Measurements from ENCODE around the gene RBM26. TPM values are rescaled to one million over a fixed set of nuclear protein-coding genes. Genes with fewer than 3 reads are reported as not detected.
A peak's percentile ranks its signal among the peaks of the same experiment; 100 is the strongest.
"Not testable (repeated sequence)": the region's sequence is repeated elsewhere in the genome, so short reads cannot be mapped to it uniquely, and the experiment has no call there.

Gene RBM26
- total and polyA plus RNA-seq, 5 experiments from 2014 or later, result 14.1 to 142 (median 17.0) TPM

DNA sequence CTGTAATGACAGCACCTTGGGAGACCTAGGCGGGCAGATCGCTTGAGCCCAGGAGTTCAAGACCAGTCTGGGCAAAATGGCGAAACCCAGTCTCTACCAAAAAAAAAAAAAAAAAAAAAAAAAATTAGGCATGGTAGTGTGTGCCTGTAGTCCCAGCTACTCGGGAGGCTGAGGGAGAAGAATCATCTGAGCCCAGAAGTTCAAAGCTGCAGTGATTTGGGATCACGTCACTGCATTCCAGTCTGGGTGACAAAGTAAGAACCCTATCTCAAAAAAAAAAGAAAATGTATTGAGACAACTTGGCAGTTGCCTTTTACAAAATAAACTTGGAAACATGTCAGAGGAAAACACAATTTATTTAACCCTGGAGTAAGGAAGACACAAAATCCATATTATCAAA, 26.8 kb downstream of the RBM26 start:
- ATAC-seq (no peak), DNase-seq (no peak)
- Mint-ChIP-seq H3K9me3 (no peaks in the 10 kb centered on the region), H3K4me3 (no peak overlapping the region), H3K27ac (peak overlapping the region in 4 of 10 donors; percentile 36 to 65 (median 53)), H3K36me3 (peaks cover 0 to 57% (median 12%) of the 10 kb centered on the region in 3 donors), H3K4me1 (peaks cover 22 to 46% (median 42%) of the 10 kb centered on the region in 4 donors), H3K27me3 (no peaks in the 10 kb centered on the region)
- POLR2A ChIA-PET, result interaction anchor here (0.6 kb wide), 1 partner anchor 77 kb away, joined by 3 read pairs; no protein-coding TSS in a partner anchor

DNA sequence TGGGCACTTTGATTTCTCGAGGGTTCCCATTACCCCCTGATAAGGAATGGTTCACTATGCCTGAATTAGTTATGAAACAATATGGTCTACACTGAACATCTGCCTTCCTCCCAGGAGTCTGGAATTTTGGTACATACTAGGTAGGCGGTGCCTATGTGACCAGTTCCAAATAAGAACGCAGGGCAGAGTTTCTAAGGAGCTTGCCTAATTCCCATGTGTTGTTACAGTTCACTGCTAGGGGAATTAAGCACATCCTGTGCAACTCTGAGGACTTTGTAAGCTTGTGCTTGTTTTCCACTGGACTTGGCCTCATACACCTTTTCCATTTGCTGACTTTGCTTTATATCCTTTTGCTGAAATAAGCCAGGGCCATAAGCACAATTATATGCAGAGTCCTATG, 29.2 kb downstream of the RBM26 start:
- H3K27ac Mint-ChIP-seq, result peak overlapping the region in 1 of 10 donors; percentile 67
- H3K27me3 Mint-ChIP-seq, result no peaks in the 10 kb centered on the region
- H3K4me1 Mint-ChIP-seq, result peaks cover 10 to 32% (median 23%) of the 10 kb centered on the region in 4 donors
- peaks cover 0 to 59% (median 10%) of the 10 kb centered on the region in 3 donors for H3K36me3 Mint-ChIP-seq
- no peak for DNase-seq
- no peaks in the 10 kb centered on the region for H3K9me3 Mint-ChIP-seq
- H3K4me3 Mint-ChIP-seq, result no peak overlapping the region
- no peak for ATAC-seq
- POLR2A ChIA-PET, result no interaction called here

DNA sequence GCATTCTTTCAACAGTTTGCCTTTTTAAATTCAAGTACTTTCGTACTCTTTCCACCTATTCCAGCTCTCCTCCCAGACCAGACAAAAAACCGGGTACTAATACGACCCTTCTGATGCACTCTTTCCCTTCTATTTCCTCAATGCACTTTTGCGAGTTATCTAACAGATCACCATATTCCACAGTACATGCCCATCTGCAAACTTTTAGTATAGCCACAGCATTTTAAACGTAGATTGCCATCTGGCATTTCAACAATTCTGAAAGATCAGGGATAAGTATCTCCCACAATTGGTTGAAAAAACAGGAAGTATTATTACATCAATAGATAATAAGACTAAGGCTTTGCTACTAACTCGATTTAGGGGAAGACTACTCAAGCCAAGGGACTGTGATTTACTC, 31.5 kb downstream of the RBM26 start:
- Mint-ChIP-seq H3K9me3 (no peaks in the 10 kb centered on the region), H3K36me3 (peaks cover 5 to 73% (median 24%) of the 10 kb centered on the region in 3 donors), H3K27me3 (no peaks in the 10 kb centered on the region), H3K4me1 (peaks cover 3 to 21% (median 6%) of the 10 kb centered on the region in 4 donors), H3K4me3 (no peak overlapping the region), H3K27ac (peak overlapping the region in 1 of 10 donors; percentile 1)
- ATAC-seq (no peak), DNase-seq (no peak)
- POLR2A ChIA-PET, result no interaction called here

DNA sequence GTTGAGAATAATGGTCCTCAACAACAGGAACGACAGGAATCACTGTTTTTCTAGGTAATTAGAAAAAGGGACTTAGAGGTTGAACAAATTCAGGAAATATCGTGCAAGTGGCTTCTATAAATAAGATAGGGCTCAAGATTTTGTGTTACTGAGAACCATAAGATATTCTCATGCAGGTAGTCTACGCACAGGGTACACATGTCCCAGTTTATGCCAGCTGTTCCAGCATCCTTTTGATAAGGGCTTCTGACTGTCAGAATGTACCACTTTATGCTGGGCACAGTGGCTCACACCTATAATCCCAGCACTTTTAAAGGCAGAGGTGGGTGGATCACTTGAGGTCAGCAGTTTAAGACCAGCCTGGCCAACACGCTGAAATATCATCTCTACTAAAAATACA, 32.1 kb downstream of the RBM26 start:
- no peak for ATAC-seq
- DNase-seq, result no peak
- POLR2A ChIA-PET, result no interaction called here
- peaks cover 0 to 16% (median 6%) of the 10 kb centered on the region in 4 donors for H3K4me1 Mint-ChIP-seq
- no peaks in the 10 kb centered on the region for H3K9me3 Mint-ChIP-seq
- H3K36me3 Mint-ChIP-seq, result peaks cover 5 to 71% (median 28%) of the 10 kb centered on the region in 3 donors
- no peak overlapping the region for H3K4me3 Mint-ChIP-seq
- H3K27me3 Mint-ChIP-seq, result no peaks in the 10 kb centered on the region
- peak overlapping the region in 2 of 10 donors; percentile 1 to 21 for H3K27ac Mint-ChIP-seq

DNA sequence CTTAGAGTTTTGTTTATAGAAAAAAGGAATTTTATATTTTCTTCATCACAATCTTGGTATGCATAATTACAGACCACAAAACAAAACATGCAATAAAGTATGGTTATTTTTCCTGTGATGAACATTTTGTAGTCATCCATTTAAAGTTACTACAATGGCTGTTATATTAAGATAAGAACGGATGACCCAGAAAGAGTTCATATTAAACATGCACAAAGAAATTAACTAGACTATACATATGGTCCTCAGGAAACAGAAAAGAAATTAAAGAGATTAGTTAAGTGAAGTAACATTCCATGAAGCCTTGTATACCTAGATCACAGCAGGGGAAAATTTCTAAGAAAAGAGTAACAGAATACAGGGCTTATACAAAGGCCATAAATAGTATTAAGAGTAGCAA, 36.8 kb downstream of the RBM26 start:
- peaks cover 10 to 77% (median 43%) of the 10 kb centered on the region in 3 donors for H3K36me3 Mint-ChIP-seq
- POLR2A ChIA-PET, result no interaction called here
- peaks cover under 1 to 9% (median 2%) of the 10 kb centered on the region in 4 donors for H3K4me1 Mint-ChIP-seq
- no peaks in the 10 kb centered on the region for H3K9me3 Mint-ChIP-seq
- ATAC-seq (no peak), DNase-seq (no peak)
- H3K27ac Mint-ChIP-seq, result peak overlapping the region in 1 of 10 donors; percentile 3
- no peak overlapping the region for H3K4me3 Mint-ChIP-seq
- H3K27me3 Mint-ChIP-seq, result no peaks in the 10 kb centered on the region

DNA sequence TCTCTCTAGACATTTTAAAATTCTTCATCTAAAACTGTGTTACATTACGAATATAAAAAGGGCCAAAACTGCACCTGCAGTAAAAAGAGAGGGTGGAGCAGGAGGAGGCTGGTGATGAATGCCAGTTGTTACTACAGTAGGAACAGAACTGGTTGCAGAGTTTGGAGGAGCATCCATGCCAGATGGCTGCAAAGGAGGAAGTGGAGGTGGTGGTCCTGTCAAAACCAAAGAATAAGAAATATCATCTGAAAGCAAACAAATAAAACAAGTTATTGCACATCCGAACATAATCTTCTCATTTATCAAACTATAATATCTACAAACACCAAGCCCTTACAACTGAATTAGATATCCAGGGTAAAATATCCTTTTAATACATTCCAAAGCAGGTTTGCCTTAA, 40.1 kb downstream of the RBM26 start:
- H3K4me1 Mint-ChIP-seq, result peaks cover 7 to 22% (median 12%) of the 10 kb centered on the region in 4 donors
- no peak for DNase-seq
- no peak overlapping the region for H3K27ac Mint-ChIP-seq
- H3K36me3 Mint-ChIP-seq, result peaks cover 13 to 92% (median 45%) of the 10 kb centered on the region in 3 donors
- ATAC-seq, result no peak
- POLR2A ChIA-PET, result no interaction called here
- H3K4me3 Mint-ChIP-seq, result no peak overlapping the region
- H3K27me3 Mint-ChIP-seq, result no peaks in the 10 kb centered on the region
- no peaks in the 10 kb centered on the region for H3K9me3 Mint-ChIP-seq

DNA sequence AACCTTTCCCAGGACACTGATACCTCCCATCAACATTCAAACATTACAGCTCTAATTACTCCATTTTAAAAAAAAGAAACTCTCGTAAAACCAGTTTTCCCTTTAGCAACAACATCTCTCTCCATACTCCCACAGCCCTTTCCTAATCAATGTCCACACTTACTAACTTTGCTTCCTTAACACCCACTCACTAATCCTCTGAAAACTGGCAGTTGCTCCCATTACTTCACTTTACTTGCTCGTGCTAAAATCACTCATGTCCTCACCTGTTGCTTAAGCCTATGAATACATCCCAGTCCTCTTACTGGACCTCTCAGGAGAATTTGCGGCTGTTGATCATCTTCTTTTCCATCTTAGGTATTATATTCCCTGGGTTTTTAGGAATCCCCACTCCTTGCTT, 44.8 kb downstream of the RBM26 start:
- DNase-seq, result no peak
- POLR2A ChIA-PET, result interaction anchor here (0.6 kb wide), 1 partner anchor 25 kb away, joined by 4 read pairs; no protein-coding TSS in a partner anchor
- Mint-ChIP-seq H3K36me3 (peaks cover 9 to 95% (median 23%) of the 10 kb centered on the region in 3 donors), H3K4me1 (peaks cover 8 to 17% (median 13%) of the 10 kb centered on the region in 4 donors), H3K27me3 (no peaks in the 10 kb centered on the region), H3K4me3 (no peak overlapping the region), H3K27ac (peak overlapping the region in 8 of 10 donors; percentile 0 to 84 (median 20)), H3K9me3 (no peaks in the 10 kb centered on the region)
- no peak for ATAC-seq

DNA sequence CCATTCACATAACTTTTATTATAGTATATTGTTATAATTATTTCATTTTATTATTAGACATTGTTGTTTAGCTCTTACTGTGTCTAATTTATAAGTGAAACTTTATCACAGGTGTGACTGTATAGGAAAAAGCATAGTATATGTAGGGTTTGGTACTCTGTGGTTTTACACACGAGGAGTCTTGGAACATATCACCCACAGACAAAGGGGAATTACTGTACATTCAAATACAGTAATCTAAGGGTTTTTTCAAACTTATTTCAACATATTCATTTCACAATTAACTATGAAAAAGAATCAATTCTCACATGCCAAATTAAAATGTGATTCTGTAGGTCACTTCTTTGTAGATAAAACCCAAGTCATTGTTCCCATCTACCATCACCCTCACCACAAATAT, 46.0 kb downstream of the RBM26 start:
- H3K9me3 Mint-ChIP-seq, result no peaks in the 10 kb centered on the region
- POLR2A ChIA-PET, result no interaction called here
- ATAC-seq (no peak), DNase-seq (no peak)
- peaks cover 9 to 97% (median 16%) of the 10 kb centered on the region in 3 donors for H3K36me3 Mint-ChIP-seq
- peaks cover 8 to 17% (median 13%) of the 10 kb centered on the region in 4 donors for H3K4me1 Mint-ChIP-seq
- no peaks in the 10 kb centered on the region for H3K27me3 Mint-ChIP-seq
- H3K27ac Mint-ChIP-seq, result peak overlapping the region in 2 of 10 donors; percentile 13 to 50
- H3K4me3 Mint-ChIP-seq, result no peak overlapping the region

DNA sequence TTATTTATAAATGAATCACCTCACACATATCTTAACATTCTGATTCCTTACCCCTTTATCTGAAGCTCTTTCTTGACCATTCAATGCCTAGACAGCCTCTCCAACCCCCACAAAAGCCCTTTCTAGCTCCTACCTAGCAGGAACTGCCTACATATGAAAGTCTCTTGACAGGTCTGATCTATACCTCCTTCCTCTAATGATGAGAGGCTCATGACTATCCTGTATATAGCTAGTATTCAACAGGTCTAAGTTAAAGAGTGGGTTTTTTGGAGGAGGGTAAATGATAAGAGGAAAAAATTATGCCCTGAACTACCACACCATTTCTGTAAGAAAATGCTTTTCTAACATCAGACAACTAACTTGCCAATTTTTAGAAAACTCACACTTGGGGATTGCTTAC, 47.0 kb downstream of the RBM26 start:
- ATAC-seq (no peak), DNase-seq (no peak)
- Mint-ChIP-seq H3K4me3 (no peak overlapping the region), H3K36me3 (peaks cover 4 to 96% (median 15%) of the 10 kb centered on the region in 3 donors), H3K9me3 (no peaks in the 10 kb centered on the region), H3K27ac (peak overlapping the region in 9 of 10 donors; percentile 6 to 80 (median 60)), H3K27me3 (no peaks in the 10 kb centered on the region), H3K4me1 (peaks cover 8 to 19% (median 12%) of the 10 kb centered on the region in 4 donors)
- POLR2A ChIA-PET, result no interaction called here

DNA sequence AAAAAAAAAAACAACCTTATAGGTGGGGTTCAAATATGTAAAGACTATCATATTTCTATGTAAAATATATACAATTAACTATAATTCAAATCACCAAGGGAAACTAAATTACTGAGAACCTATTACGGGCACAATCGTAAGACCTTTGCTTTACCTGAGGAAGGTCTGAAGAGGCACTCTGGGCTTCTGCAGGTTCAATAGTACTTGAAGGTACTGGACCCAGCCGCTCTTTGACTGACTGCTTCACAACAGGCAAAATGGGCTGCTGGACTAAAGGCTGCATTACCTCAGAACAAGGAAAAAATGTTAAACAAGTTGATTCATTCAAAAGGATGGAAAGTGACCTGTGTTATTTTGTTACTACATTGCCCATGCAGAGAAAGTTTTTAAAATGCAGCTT, 51.8 kb downstream of the RBM26 start:
- H3K27ac Mint-ChIP-seq, result no peak overlapping the region
- DNase-seq (no peak), ATAC-seq (no peak)
- H3K36me3 Mint-ChIP-seq, result peaks cover 0 to 89% (median 14%) of the 10 kb centered on the region in 3 donors
- H3K4me3 Mint-ChIP-seq, result no peak overlapping the region
- POLR2A ChIA-PET, result no interaction called here
- no peaks in the 10 kb centered on the region for H3K27me3 Mint-ChIP-seq
- H3K9me3 Mint-ChIP-seq, result no peaks in the 10 kb centered on the region
- peaks cover 4 to 8% (median 5%) of the 10 kb centered on the region in 4 donors for H3K4me1 Mint-ChIP-seq

DNA sequence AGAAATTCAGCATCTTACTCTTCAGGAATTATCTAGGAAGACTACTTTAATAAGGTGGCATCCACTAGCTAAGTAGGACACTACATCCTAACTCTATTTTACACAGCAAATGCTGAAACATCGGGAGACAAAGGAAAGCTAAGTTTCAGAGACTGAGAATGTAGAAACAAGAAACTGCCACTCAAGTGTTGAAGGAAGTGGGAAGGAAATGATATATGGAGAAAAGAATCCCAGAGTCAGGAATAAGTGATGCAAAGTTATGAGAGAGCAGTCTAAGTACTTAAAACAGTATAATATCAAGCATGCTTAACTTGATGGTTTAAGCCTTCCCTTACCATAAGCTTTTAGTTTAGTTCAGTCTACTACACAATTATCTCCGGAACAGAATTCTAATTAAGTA, 52.4 kb downstream of the RBM26 start:
- H3K27me3 Mint-ChIP-seq, result no peaks in the 10 kb centered on the region
- no peaks in the 10 kb centered on the region for H3K9me3 Mint-ChIP-seq
- DNase-seq (no peak), ATAC-seq (no peak)
- H3K27ac Mint-ChIP-seq, result peak overlapping the region in 2 of 10 donors; percentile 12 to 27
- peaks cover 0 to 89% (median 12%) of the 10 kb centered on the region in 3 donors for H3K36me3 Mint-ChIP-seq
- peaks cover 4 to 5% (median 5%) of the 10 kb centered on the region in 4 donors for H3K4me1 Mint-ChIP-seq
- no peak overlapping the region for H3K4me3 Mint-ChIP-seq
- POLR2A ChIA-PET, result no interaction called here

DNA sequence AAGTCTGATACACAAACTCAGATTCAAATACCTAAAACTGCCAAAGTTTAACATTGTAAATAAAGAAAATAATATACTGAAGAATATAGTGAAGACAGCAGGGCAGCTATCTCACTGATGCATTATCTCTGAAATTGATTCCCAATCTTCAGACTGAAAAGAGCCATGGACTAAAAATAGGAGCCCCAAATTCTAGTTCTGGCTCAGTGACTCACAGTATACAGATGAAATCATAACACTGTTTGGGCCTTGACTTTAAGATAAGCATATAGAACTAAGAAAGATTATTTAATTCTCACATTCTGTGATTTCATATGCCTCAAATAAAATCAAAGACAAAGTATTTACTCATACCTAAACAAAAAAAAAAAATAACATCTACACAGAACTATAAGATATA, 53.9 kb downstream of the RBM26 start:
- DNase-seq (no peak), ATAC-seq (no peak)
- Mint-ChIP-seq H3K4me1 (peaks cover 4 to 12% (median 6%) of the 10 kb centered on the region in 4 donors), H3K27ac (peak overlapping the region in 2 of 10 donors; percentile 28 to 91), H3K4me3 (no peak overlapping the region), H3K9me3 (no peaks in the 10 kb centered on the region), H3K36me3 (peaks cover 0 to 86% (median 9%) of the 10 kb centered on the region in 3 donors), H3K27me3 (no peaks in the 10 kb centered on the region)
- POLR2A ChIA-PET, result no interaction called here

DNA sequence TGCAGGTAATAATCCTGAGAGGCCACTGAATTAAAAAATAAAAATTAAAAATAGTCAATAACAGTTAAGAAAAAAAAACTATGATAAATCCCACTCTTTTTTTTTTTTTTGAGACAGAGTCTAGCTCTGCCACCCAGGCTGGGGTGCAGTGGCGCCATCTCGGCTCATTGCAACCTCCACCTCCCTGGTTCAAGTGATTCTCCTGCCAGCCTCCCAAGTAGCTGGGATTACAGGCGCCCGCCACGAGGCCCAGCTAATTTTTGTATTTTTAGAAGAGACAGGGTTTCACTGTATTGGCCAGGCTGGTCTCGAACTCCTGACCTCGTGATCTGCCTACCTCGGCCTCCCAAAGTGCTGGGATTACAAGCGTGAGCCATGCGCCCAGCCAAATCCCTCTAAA, 56.4 kb downstream of the RBM26 start:
- DNase-seq, POLR2A ChIA-PET, ATAC-seq, H3K27me3 Mint-ChIP-seq, H3K9me3 Mint-ChIP-seq, H3K4me3 Mint-ChIP-seq: not testable (repeated sequence)
- H3K27ac Mint-ChIP-seq, result peak overlapping the region in 2 of 10 donors; percentile 5 to 26
- peaks cover 2 to 12% (median 7%) of the 10 kb centered on the region in 4 donors for H3K4me1 Mint-ChIP-seq
- peaks cover 0 to 76% (median 5%) of the 10 kb centered on the region in 3 donors for H3K36me3 Mint-ChIP-seq

DNA sequence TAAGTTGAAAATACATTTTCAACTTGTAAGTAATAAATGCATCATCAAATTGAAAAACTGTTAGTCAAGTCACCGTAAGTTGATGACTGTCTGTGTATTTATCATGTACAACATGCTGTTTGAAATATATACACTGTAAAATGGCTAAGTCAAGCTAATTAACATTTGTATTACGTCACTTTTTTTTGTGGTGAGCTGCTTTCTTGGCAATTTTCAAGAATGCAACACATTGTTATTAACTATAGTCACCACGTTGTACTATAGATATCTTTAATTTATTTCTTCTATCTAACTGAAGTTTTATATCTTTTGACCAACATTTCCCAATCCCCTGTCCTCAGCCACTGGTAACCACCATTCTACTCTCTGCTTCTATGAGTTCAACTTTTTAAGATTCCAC, 57.0 kb downstream of the RBM26 start:
- H3K4me1 Mint-ChIP-seq, result peaks cover 2 to 12% (median 7%) of the 10 kb centered on the region in 4 donors
- POLR2A ChIA-PET, result no interaction called here
- H3K36me3 Mint-ChIP-seq, result peaks cover 0 to 76% (median 6%) of the 10 kb centered on the region in 3 donors

More for the DNA sequence above, 57.0 kb downstream of the RBM26 start:
- Mint-ChIP-seq H3K9me3 (no peaks in the 10 kb centered on the region), H3K27me3 (no peaks in the 10 kb centered on the region), H3K27ac (peak overlapping the region in 1 of 10 donors; percentile 22), H3K4me3 (no peak overlapping the region)
- DNase-seq (no peak), ATAC-seq (no peak)

Data from naive thymus-derived CD8-positive, alpha-beta T cell (primary cell).